Right lobe of liver (tissue), 4 donors: ENCODE measurements around the gene PTGDR2.

Experiments
- CTCF ChIP-seq, 4 donors: fragments of 200-600 bp in 3 of 4; fragments of 450-650 bp in 1 of 4; IDR thresholded peaks; one replicate each; pipeline versions ENCODE4 v1.5.1 to v1.8.0; 2016 to 2022; ENCODE audit warnings: antibody characterized with exemption in 4 of 4, mild to moderate bottlenecking in 2 of 4
- POLR2A ChIP-seq: fragments of 450-650 bp; IDR thresholded peaks from one replicate; pipeline ENCODE4 v1.6.1; 2017; ENCODE audit warnings: antibody characterized with exemption, mild to moderate bottlenecking
- donor health status: DM: no; HTN: no; CAD: no.
- donor health status: DM: no; HTN: no; CAD: no.
- donor health status: DM: no; HTN: yes; CAD: no.

- TF ChIP-seq CTCF (IDR thresholded peaks at IDR 0.05), result no peak
- TF ChIP-seq POLR2A, result no peak
Observed at GRCh38 chr11:60847281-60847680, 8.5 kb downstream of the PTGDR2 start.
